GM19240 (cell line): ENCODE results near the gene HPSE2.
"Not testable (repeated sequence)": the region's sequence is repeated elsewhere in the genome, so short reads cannot be mapped to it uniquely, and the experiment has no call there.

ENCODE experiments used
- DNase-seq: peaks from one replicate; pipeline ENCODE4 v3.0.0; 2011; ENCODE audit warnings: low spot score; ENCODE audit not compliant: insufficient read length

HPSE2 gene

DNA sequence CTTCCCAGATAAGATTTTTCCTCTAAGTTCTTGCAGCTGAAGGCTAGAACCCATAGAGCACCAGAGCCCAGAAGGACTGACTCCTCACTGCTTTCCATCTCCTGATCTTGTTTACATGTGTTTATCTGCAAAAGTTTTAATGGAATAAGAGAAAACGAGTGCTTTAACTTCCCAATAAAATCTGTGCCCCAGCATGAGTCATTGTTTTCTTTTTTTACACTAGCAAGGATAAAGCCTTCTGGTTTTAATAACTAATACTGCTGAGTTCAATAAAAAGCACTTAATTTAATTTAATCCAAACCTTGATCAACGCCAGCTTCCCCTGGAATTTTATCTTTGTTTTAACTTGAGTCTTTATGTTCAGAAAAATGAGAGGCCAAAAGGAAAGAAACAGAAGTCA lies 227.6 kb downstream of the HPSE2 start:
- no peak for DNase-seq

DNA sequence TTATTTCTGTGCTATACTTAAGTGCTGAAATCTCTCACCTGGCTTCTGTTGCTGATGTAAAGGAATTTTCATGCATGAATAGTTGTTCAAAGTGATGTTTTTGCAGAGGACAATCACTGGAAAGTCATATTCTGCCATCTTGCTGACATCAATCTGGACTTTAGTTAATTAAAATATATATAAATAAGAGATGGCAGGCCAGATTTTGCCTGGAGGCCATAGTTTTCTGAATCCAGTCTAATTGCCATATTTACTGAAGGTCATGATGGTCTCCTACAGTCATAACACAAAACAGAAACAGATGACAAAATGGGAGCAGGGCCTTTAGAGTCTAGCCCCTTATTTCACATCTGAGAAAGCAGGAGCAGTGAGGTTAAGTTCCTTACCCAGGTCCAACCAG lies 228.2 kb downstream of the HPSE2 start:
- no peak for DNase-seq

DNA sequence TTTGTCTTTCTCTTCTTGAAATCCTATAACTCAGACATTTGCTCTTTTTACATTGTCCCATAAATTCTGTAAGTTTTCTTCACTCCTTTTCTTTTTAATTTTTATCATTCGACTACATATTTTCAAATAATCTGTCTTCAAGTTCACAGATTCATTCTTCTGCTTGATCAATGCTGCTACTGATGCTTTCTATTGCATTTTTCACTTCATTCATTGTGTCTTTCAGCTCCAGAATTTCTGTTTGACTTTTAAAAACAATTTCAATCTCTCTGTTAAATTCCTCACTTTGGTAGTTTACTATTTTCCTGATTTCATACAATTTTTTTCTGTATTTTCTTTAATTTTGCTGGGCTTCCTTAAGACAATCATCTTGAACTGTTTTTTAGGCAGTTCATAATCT lies 230.4 kb downstream of the HPSE2 start:
- DNase-seq: no peak

DNA sequence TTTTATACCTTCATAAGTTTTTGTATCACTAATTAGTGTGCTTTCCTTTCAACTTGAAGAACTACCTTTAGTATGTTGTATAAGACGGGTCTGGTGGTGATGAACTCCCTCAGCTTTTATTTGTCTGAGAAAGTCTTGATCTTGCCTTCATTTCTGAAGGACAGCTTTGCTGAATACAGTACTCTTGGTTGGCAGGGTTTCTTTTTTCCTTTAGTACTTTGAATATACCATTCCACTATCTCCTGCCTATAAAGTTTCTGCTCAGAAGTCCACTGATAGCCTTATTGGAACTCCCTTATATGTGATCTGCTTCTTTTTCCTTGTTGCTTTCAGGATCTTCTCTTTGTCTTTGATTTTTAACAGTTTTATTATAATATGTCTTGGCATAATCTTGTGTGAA lies 230.9 kb downstream of the HPSE2 start:
- no peak for DNase-seq

DNA sequence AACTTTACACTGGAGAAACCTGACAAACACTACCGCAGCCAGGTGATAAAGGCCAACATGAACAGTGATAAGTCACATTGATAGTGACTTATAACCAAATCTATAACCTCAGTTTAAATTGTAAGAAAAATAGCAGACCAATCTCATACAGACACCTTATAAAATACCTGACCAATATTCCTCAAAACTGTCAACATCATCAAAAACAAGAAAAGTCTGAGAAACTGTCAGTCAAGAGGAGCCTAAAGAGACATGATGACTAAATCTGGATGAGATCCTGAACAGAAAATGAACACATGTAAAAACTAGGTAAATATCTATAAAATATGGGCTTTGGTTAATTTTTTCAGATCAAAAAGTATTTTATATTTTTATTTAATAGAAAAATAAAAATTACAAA lies 233.3 kb downstream of the HPSE2 start:
- DNase-seq: no peak

DNA sequence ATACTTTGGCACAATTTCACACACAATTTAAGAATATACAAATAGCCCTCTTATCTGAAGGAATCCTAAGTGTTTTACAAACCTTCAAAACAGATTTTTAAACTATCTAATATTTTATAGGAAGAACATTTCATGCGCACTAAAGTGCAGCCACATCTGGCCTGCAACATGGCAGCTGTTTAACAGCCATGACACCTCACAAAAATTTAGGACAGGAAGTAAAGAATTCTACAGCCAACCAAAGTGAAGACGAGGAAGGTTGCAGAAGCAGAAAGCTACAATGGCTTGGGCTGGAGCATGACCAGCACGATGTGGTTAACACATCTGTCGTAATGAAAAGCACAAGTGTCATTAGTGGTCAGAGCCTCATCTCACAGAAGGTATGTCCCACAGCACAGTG lies 238.1 kb downstream of the HPSE2 start:
- no peak for DNase-seq

DNA sequence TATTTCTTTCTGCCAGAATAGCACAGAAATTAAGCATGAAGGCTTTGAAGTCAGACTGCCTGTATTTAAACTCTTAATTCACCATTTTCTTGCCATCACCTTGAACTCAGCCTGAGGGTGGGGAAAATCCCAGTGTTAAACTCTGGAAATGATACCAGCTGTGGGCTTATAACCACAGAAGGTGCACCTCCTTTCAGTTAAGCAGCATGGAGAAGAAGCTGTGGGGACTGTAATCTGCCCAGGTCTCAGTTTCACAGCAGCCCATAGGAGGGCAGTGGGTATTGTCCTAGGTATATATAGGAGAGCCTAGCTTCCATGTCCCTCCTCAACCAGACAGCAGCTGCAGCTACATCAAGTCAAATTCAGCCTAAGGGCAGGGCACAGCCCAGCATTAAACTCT lies 241.6 kb downstream of the HPSE2 start:
- DNase-seq: no peak

DNA sequence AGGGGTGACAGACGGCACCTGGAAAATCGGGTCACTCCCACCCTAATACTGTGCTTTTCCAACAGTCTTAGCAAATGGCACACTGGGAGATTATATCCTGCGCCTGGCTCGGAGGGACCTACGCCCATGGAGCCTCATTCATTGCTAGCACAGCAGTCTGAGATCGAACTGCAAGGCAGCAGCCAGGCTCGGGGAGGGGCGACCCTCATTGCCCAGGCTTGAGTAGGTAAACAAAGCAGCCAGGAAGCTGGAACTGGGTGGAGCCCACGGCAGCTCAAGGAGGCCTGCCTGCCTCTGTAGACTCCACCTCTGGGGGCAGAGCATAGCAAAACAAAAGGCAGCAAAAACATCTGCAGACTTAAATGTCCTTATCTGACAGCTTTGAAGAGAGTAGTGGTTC lies 251.9 kb downstream of the HPSE2 start:
- DNase-seq: not testable (repeated sequence)

DNA sequence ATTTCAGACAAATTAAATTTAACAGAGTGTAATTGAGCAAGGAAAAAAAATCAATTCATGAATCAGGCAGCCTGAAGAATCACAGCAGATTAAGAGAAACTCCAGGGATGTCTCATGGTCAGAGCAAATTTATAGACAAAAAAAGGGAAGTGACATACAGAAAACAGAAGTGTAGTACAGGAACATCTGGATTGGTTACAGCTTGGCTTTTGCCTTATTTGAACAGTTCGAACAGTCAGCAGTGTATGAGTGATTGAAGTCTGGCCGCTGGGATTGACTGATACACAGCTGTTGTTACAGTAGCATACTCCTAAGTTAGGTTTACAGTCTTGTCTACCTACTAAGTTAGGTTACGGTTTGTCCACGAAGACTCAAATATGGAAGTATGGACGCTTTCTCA lies 255.3 kb downstream of the HPSE2 start:
- DNase-seq: no peak

DNA sequence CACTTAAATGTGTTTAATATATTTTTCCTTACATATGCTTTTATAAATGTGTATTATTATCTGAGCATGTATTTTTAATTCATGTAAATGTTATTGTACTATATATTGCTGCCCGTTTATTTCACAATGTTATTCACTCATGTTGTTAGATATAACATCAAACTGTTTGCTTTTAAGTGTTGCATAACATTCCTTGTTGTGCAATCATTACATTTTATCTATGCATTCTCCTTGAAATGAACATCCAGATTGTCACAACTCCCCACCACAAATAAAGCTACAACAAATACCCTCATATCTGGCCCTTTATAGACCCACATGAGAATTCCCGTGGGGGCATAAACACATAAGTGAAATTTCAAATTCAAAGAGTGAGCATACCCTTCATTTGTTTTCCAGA lies 264.2 kb downstream of the HPSE2 start:
- no peak for DNase-seq

DNA sequence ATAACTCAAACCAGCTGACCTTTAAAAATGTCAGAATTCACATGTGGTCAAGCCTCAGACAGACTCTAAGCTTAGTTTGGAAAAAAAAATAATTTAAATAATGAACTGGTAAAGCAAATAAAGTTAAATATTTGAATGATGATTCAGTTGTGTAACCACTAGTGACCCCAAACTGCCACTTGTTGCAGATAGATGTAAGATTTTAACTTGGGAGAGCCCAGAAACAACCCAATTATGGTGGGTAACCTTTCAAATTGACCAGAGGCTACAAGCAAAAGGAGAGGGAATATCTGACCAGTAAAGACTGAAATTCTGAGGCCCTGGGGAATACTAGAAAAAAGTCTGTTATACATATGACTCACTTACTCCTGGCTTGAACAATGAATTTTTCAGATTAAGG lies 268.1 kb downstream of the HPSE2 start:
- no peak for DNase-seq

DNA sequence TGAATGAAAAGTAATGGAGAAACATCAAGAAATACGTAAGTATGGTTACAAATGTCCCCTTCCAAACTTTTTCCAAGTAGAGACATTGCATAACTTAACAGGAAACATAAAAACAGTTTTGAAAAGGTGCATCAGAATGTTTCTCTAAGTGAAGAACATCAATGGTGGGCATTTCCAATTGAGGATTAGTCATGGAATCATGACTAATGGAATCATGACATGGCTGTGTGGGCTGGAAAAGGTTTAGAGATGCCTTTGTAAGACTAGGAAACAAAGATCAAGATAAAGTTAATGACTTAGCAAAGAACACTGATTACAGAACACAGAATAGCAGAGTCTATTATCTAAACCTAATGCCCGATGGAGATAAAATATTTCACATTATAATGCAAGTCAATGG lies 272.0 kb downstream of the HPSE2 start:
- DNase-seq: no peak

DNA sequence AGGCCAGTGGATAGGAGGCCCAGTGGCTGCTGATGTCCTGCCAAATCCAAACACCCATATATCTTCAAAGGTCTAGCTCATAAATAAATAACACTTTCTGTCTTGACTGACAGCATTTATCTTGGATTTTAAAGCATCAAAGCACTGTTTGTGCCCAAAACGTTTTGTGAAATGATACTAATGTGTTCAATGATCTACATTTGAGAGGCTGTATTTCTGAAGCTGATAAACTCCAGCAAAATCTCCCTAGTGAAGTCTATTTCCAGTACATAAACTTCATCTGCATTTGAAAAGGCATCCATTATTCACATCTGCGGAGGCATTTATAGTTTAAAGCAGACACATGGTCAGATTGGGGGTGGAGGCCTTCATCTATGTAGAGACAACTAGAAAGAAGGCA lies 276.3 kb downstream of the HPSE2 start:
- no peak for DNase-seq

DNA sequence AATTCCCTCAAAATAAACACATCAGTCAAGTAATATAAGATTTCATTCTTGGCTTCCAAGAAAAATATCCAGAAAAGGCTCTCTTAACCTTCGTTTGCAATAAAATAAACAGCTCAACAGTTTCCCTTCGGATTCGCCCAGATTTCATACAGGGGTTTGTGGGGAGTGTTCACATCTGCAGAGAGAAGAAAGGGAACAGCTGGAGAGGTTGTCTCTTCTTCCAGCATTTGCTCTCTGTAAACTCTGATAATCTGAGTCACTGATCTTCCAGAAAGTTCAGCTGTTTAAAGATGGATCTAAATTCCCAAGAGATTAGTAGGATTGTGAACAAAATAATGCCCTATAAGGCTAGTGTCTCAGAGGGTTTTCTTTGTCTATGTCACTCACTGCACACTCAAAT lies 277.9 kb downstream of the HPSE2 start:
- DNase-seq: no peak

DNA sequence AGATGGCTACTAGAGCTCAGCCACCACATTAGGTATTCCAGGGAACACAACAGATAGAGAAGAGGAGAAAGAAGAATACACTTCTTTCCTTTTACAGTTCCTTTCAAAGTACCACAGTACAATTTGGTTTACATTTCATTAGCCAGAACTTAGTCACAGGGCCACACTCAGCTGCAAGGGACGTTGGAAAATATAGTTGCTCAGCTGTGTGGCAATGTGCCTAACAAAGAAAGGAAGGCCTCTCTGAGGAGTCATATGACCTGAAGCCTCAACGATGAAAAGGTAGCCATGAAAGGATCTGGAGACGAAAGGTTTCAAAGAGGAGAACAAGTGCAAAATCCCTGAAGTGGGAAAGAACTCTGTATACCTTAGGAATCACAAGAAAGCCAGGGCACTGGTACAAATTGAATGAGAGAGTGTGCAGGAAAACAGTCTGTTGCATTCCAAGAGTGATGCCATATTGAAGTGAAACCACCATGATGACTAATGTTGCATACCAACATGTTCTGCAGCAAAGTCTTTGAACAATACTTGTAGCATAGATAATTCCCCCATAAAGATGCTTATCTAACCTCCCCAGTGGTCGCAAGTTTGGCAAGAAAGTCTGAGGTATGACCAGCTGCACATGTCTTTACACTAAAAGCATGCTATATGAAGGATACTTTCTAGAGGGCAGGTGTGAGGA lies 278.9 kb downstream of the HPSE2 start:
- no peak for DNase-seq

DNA sequence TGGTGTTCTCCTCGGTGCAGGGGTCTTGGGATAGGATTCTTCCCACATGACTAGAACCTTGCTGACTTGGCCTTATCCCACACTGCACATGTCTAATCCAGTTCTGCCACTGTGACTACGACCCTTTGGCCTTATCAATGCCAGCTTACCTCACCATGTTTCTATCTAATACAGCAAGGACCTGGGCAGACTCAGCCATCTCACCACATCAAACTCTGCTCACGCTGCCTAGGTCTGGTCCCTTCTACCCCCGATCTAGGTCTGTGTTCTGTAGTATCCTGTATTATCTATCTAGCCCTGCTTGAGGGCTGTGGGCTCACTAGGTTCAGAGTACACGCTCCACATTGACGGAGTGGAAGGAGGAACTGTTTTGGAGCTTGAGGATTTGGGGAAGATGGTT lies 282.4 kb downstream of the HPSE2 start:
- DNase-seq: no peak

DNA sequence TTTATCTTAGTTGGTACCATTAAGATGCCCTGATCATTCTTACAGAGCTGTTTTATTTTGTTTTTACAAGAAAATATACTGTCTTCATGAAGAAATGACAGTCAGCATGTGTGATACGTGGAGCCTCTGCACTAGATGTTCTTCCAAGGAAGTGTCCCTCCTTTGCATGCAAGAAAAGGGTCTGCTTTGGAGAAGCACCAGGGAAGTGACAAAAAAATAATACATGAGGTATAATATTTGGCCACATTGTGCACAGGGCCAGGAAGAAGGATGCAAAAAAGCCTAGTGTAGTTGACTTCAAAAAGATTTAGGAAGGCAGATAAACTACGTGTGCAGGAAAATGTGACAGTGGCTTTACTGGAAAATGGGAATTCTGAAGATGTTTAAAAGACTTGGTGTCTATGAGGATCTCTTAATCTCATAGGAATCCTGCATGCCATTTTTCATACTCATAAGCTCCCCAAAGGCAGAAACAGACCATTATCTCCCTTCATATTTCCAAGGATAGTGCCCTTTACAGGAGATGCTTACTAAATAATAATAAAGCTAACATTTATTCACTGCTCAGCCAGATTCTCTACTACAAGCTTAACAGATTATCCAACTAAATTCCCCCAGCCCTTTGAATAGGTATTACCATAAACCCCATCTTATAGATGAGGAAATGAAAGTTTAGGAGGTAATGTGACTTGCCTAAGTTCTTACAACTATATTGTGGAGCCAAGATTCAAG lies 284.2 kb downstream of the HPSE2 start:
- no peak for DNase-seq

DNA sequence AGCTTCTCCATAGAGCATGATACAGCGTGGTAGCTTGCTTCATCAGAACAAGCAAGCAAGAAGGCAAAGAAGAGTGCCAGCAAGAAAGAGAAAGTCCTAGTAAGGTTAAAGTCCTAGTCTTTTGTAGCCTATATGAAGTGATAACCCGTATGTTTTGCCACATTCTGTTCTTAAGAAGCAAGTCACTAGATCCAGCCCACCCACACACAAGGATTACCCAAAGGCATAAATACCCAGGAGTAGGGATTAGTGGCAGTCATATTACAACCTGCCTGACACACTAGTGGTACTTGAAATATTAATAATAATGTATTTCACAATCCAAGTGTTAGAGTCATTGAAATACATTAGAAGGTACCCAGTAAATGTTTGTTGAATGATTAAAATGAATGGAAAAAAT lies 285.5 kb downstream of the HPSE2 start:
- no peak for DNase-seq

DNA sequence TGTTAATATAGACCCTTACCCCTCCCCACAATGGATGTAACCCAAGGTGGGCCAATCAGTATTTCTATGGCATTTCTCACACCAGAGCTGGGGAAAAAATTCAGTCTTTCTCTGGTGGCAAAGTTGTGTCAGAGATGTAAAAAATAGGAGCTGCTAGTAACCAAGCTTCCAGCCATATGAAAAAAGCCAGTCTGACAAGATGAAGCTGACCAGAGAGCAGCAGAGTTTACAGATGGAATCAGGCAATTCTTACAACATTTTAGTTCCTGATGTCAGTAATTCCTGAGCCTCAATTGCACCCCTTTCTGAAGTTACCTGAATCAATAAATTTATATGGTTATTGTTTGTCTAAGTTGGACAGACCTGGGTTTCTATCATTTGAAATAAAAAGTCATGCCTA lies 286.3 kb downstream of the HPSE2 start:
- DNase-seq: no peak

DNA sequence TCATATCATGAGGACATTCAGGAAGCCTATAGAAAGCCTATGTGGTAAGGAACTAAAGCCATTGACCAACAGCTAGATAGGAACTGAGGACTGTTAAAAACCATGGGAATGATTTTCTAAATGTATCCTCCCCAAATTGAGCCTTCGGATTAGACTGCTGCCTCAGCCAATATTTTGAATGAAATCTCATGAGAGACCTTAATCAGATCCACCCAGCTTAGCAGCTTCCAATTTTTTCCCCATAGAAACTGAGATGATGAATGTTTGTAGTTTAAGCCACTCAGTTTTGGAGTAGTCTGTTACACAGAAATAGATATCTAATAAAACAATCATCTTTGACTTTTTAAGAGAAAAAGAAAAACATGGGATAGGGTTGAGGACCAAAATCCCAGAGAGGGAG lies 292.0 kb downstream of the HPSE2 start:
- no peak for DNase-seq

DNA sequence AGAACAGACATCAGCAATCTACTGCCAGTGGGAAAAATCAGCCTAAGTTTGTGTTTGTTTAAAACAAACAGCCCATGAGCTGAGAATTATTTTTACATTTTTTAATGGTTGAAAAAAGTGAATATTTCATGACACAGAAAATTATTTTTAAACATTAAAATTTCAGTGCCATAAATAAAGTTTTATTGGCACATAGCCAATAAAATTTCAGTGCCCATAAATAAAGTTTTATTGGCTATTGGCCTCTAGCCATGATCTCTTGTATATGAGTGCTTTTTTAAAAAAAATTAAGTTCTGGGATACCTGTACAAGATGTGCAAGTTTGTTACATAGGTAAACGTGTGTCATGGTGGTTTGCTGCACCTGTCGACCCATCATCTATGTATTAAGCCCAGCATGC lies 305.9 kb downstream of the HPSE2 start:
- no peak for DNase-seq

DNA sequence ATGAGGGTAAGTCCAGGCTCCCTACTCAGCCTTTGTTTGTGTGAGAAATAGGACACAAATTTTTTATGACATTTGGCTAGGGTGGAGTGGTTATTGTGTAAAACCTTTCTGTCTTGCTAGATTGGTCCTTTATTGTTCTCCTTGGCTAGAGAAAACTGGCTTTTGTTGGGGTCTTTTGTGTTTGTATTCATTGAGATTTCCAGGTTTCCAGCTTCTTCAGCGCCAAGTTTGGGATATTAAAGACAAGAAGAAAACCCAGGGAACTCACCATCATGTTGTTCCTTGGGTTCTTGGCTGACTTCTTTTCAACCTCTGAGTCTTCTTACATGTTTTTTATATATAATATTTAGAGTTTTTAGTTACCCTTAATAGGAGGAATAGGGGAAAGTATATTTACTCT lies 310.0 kb downstream of the HPSE2 start:
- DNase-seq: no peak

DNA sequence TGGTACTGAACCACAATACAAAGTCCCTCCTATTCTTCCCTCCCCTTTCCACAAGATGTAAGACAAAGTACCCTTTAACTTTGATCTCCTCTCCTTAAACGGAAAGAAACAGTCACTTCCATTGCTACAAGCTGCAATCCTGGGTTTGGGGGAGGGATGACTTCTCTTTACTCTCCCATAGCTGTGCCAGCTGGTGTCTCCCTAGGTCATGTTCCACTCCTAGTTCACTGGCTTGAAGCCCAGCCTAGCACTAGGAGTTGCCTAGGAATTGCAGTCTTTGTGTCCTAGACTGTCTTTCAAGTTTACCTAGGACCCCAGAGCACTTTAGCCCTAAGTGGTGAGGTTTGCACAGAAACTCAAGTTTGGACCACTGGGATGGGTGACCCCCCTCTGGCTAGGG lies 311.1 kb downstream of the HPSE2 start:
- no peak for DNase-seq
